PFSK-1 (cell line): Measurements from ENCODE around the gene VSIG1.

Experiments
- FOXP2 ChIP-seq: optimal IDR thresholded peaks from 2 replicates; pipeline ENCODE3; 2011; ENCODE audit warnings: borderline replicate concordance, control low read depth, inconsistent platforms; ENCODE audit not compliant: insufficient read depth; ENCODE audit errors: extremely low read length, extremely low read depth
- POLR2AphosphoS5 ChIP-seq: IDR thresholded peaks from 2 replicates; pipeline ENCODE4 v1.6.1; 2012; ENCODE audit warnings: low read depth, mild to moderate bottlenecking, control low read depth, low read length, moderate library complexity
- REST ChIP-seq, 2 experiments: IDR thresholded peaks; 2 replicates each; pipeline versions ENCODE4 v1.6.1 to v1.8.0; 2011 to 2012; ENCODE audit warnings: low read depth in 2 of 2, low read length in 2 of 2, control low read depth in 1 of 2, inconsistent platforms in 1 of 2, mild to moderate bottlenecking in 1 of 2, moderate library complexity in 1 of 2; ENCODE audit not compliant: insufficient read depth in 1 of 2
- SIN3A ChIP-seq: IDR thresholded peaks from 2 replicates; pipeline ENCODE4 v1.6.1; 2012; ENCODE audit warnings: mild to moderate bottlenecking, low read length, moderate library complexity, borderline replicate concordance; ENCODE audit not compliant: insufficient read depth
- TAF1 ChIP-seq: IDR thresholded peaks from 2 replicates; pipeline ENCODE4 v1.6.1; 2012; ENCODE audit warnings: low read length, control low read depth, borderline replicate concordance; ENCODE audit not compliant: insufficient read depth

- TF ChIP-seq POLR2AphosphoS5: no peak
- TF ChIP-seq TAF1: no peak
- no peak for TF ChIP-seq REST (IDR thresholded peaks at IDR 0.05; ENCODE audit: insufficient read depth in 1 of 2, low read depth in 2 of 2, low read length in 2 of 2)
- no peak for TF ChIP-seq SIN3A
- no peak for TF ChIP-seq FOXP2
Measured at GRCh38 chrX:107996124-107996523, 48.7 kb upstream of the VSIG1 start.
